DMS153 treated with DMSO at 0.1 percent for 48 hours (cell line): Measurements from ENCODE around the gene GPR22.

Experiments
- DNase-seq: peaks from one replicate; lab custom pipeline; 2025; ENCODE audit not compliant: unreplicated experiment; lab: John Stamatoyannopoulos, UW

GPR22 gene

GRCh38 chr7:107469929-107470328 is at the start of gene GPR22:
Gene GPR22 (plus strand): TSS chr7:107470057. CDS start chr7:107474061, 4,004 bp downstream.
- no peak for DNase-seq

GRCh38 chr7:107427462-107427861 is 42.4 kb upstream of the GPR22 start:
- DNase-seq, result no peak

- DNase-seq, result no peak
Observed at GRCh38 chr7:107428642-107429041, 41.2 kb upstream of the GPR22 start.

- no peak for DNase-seq
Observed at GRCh38 chr7:107430057-107430456, 39.8 kb upstream of the GPR22 start.

- DNase-seq, result no peak
Observed at GRCh38 chr7:107432261-107432660, 37.6 kb upstream of the GPR22 start.

GRCh38 chr7:107435749-107436148 is 34.1 kb upstream of the GPR22 start:
- no peak for DNase-seq

GRCh38 chr7:107439025-107439424 is 30.8 kb upstream of the GPR22 start:
- DNase-seq, result no peak

GRCh38 chr7:107441581-107442422 is 28.1 kb upstream of the GPR22 start:
- no peak for DNase-seq

GRCh38 chr7:107442678-107443077 is 27.2 kb upstream of the GPR22 start:
- no peak for DNase-seq

GRCh38 chr7:107446531-107446930 is 23.3 kb upstream of the GPR22 start:
- no peak for DNase-seq

GRCh38 chr7:107446988-107447387 is 22.9 kb upstream of the GPR22 start:
- DNase-seq, result no peak

- no peak for DNase-seq
Observed at GRCh38 chr7:107450970-107451369, 18.9 kb upstream of the GPR22 start.

- DNase-seq, result no peak
Observed at GRCh38 chr7:107453388-107453787, 16.5 kb upstream of the GPR22 start.

- DNase-seq, result no peak
Observed at GRCh38 chr7:107461938-107462533, 7.8 kb upstream of the GPR22 start.

- peak; percentile 28 for DNase-seq
Observed at GRCh38 chr7:107463139-107464078, 6.4 kb upstream of the GPR22 start.

GRCh38 chr7:107464666-107465226 is 5.1 kb upstream of the GPR22 start:
- no peak for DNase-seq

- no peak for DNase-seq
Observed at GRCh38 chr7:107467972-107468371, 1.9 kb upstream of the GPR22 start.

- no peak for DNase-seq
Observed at GRCh38 chr7:107468824-107469223, 1.0 kb upstream of the GPR22 start.

GRCh38 chr7:107471292-107472070 is 1.6 kb downstream of the GPR22 start:
- no peak for DNase-seq

- DNase-seq, result no peak
Observed at GRCh38 chr7:107472116-107472515, 2.3 kb downstream of the GPR22 start.
